Spleen (tissue), 11 donors: ENCODE data around the gene GAB2. TPM values are rescaled to one million over a fixed set of nuclear protein-coding genes. Genes with fewer than 3 reads are reported as not detected.

Experiments used
- DNase-seq: peaks from one replicate; pipeline ENCODE4 v3.0.0-alpha.2; 2020
- H3K27ac ChIP-seq, 8 donors: fragments of 200-600 bp; sonication (generic) in 7 of 8; 1 replicate in 4 of 8; 2 replicates in 4 of 8; pipeline versions ENCODE4 v1.5.0 to v1.8.0; 2016 to 2021; ENCODE audit warnings: inconsistent platforms in 4 of 8, mild to moderate bottlenecking in 4 of 8, moderate library complexity in 1 of 8
- H3K27me3 ChIP-seq, 7 donors: fragments of 200-600 bp; sonication (generic) in 6 of 7; replicated peaks in 1 of 7; 1 replicate in 4 of 7; 2 replicates in 3 of 7; pipeline versions ENCODE4 v1.5.0 to v1.8.0; 2016 to 2021; ENCODE audit warnings: inconsistent platforms in 3 of 7, mild to moderate bottlenecking in 1 of 7
- H3K36me3 ChIP-seq, 6 donors: fragments of 200-600 bp; sonication (generic) in 5 of 6; 1 replicate in 4 of 6; 2 replicates in 2 of 6; pipeline versions ENCODE4 v1.5.0 to v1.8.0; 2016 to 2021; ENCODE audit warnings: inconsistent platforms in 2 of 6
- H3K4me1 ChIP-seq, 6 donors: fragments of 200-600 bp; sonication (generic) in 5 of 6; 1 replicate in 3 of 6; 2 replicates in 3 of 6; pipeline versions ENCODE4 v1.5.0 to v1.8.0; 2016 to 2021; ENCODE audit warnings: inconsistent platforms in 3 of 6
- H3K4me3 ChIP-seq, 8 donors: fragments of 200-600 bp; sonication (generic) in 7 of 8; 1 replicate in 4 of 8; 2 replicates in 4 of 8; pipeline versions ENCODE4 v1.5.0 to v1.8.0; 2016 to 2021; ENCODE audit warnings: inconsistent platforms in 4 of 8, mild to moderate bottlenecking in 4 of 8, moderate library complexity in 2 of 8
- H3K9me3 ChIP-seq, 8 donors: fragments of 200-600 bp; sonication (generic) in 7 of 8; 1 replicate in 4 of 8; 2 replicates in 4 of 8; pipeline versions ENCODE4 v1.5.0 to v1.8.0; 2016 to 2021; ENCODE audit warnings: inconsistent platforms in 4 of 8
- CTCF ChIP-seq, 11 experiments: fragments of 200-600 bp in 7 of 11; fragments of 450-650 bp in 4 of 11; sonication (generic) in 4 of 11; IDR thresholded peaks in 8 of 11; conservative IDR thresholded peaks in 3 of 11; 1 replicate in 7 of 11; 2 replicates in 4 of 11; pipeline versions ENCODE4 v1.4.0 to v1.8.0; 2016 to 2021; ENCODE audit warnings: antibody characterized with exemption in 11 of 11, inconsistent platforms in 4 of 11, mild to moderate bottlenecking in 1 of 11
- POLR2A ChIP-seq, 3 donors: fragments of 450-650 bp; IDR thresholded peaks; one replicate each; pipeline ENCODE4 v1.5.1; 2017; ENCODE audit warnings: antibody characterized with exemption in 3 of 3, mild to moderate bottlenecking in 1 of 3
- POLR2AphosphoS5 ChIP-seq, 3 donors: sonication (generic); formaldehyde crosslinking; IDR thresholded peaks; one replicate each; pipeline ENCODE4 v1.5.1; 2017; ENCODE audit warnings: antibody characterized with exemption in 3 of 3
- WGBS, 5 donors: extraction: QIAGEN DNeasy Blood & Tissue Kit in 3 of 5; methylation state at CpG; one replicate each; pipeline versions ENCODE4 v1.1.5 to v1.1.7; 2013 to 2018; 5-methylcytosine and 5-hydroxymethylcytosine counted together
- intact Hi-C: fragments of 100-400 bp; cut with DNase I; formaldehyde crosslinking; loops from one replicate; pipeline ENCODE4 v1.15.0; 2023; ENCODE audit warnings: low total_unique reads
- polyA plus RNA-seq, 3 donors: library from polyadenylated mRNA; stranded (reverse); fragments of 200-250 nt; gene quantifications; one replicate each; pipeline ENCODE4 v1.2.1, GENCODE V29; 2013
- total RNA-seq, 7 donors: library from RNA; depleted of rRNA in 3 of 7; stranded (reverse); fragments of >200 nt in 3 of 7; fragmentation: NEBNext Ultra II Directional in 4 of 7; extraction: Animal tissue kit (Norgen Biotek cat#: 25700) in 4 of 7; gene quantifications; one replicate each; pipeline versions ENCODE4 v1.1.0 to v1.2.1, GENCODE V29; 2016 to 2021
- donor health status: healthy with polysubstance abuse.
- donor health status: DM: no; HTN: no; CAD: no; lungs with moderate emphysema.
- donor health status: DM: no; HTN: no; CAD: no.
- donor health status: Bipolar disorder and iron deficiency.
- donor health status: healthy.
- donor health status: DM: no; HTN: no; CAD: no.
- donor health status: DM: yes; HTN: yes; CAD: no.

Gene GAB2
- total and polyA plus RNA-seq, 10 donors: 2.3 to 57.7 (median 47.0) TPM

GRCh38 chr11:78384231-78384630, 33.4 kb downstream of the GAB2 start:
- H3K27ac ChIP-seq: no peak overlapping the region
- peaks cover 0 to 27% (median 16%) of the 10 kb centered on the region in 8 donors for H3K9me3 ChIP-seq
- intact Hi-C loops: no loop called here
- H3K4me3 ChIP-seq: no peak overlapping the region
- peaks cover 0 to 16% (median 0%) of the 10 kb centered on the region in 6 donors for H3K36me3 ChIP-seq
- peaks cover 2 to 25% (median 5%) of the 10 kb centered on the region in 6 donors for H3K4me1 ChIP-seq
- no peak for TF ChIP-seq CTCF (IDR thresholded peaks at IDR 0.05 in 8 of 11, conservative IDR thresholded peaks at IDR 0.05 in 3 of 11)
- TF ChIP-seq POLR2AphosphoS5 (IDR thresholded peaks at IDR 0.05): no peak
- TF ChIP-seq POLR2A (IDR thresholded peaks at IDR 0.05): no peak
- no peaks in the 10 kb centered on the region for H3K27me3 ChIP-seq
- no peak for DNase-seq
- 90 to 97% (median 95%) methylated on average over 3 to 4 of the region's 4 CpGs for WGBS, 5 donors

- intact Hi-C loops: no loop called here
- no peak for TF ChIP-seq POLR2A (IDR thresholded peaks at IDR 0.05)
- TF ChIP-seq POLR2AphosphoS5 (IDR thresholded peaks at IDR 0.05): no peak
- no peak for TF ChIP-seq CTCF (IDR thresholded peaks at IDR 0.05 in 8 of 11, conservative IDR thresholded peaks at IDR 0.05 in 3 of 11)
- H3K4me3 ChIP-seq: no peak overlapping the region
- DNase-seq: no peak
- H3K4me1 ChIP-seq: peaks cover 8 to 27% (median 10%) of the 10 kb centered on the region in 6 donors
- peaks cover 0 to 32% (median 18%) of the 10 kb centered on the region in 8 donors for H3K9me3 ChIP-seq
- H3K36me3 ChIP-seq: peaks cover 0 to 16% (median 0%) of the 10 kb centered on the region in 6 donors
- H3K27me3 ChIP-seq: no peaks in the 10 kb centered on the region
- no peak overlapping the region for H3K27ac ChIP-seq
- WGBS, 5 donors: 86 to 95% (median 90%) methylated on average over 4 of the region's 4 CpGs
Observed at GRCh38 chr11:78381865-78382264, 35.8 kb downstream of the GAB2 start.

- H3K4me3 ChIP-seq: no peak overlapping the region
- intact Hi-C loops: no loop called here
- H3K4me1 ChIP-seq: peaks cover 8 to 27% (median 10%) of the 10 kb centered on the region in 6 donors
- no peak for TF ChIP-seq POLR2A (IDR thresholded peaks at IDR 0.05)
- TF ChIP-seq CTCF (IDR thresholded peaks at IDR 0.05 in 8 of 11, conservative IDR thresholded peaks at IDR 0.05 in 3 of 11): no peak
- no peak for TF ChIP-seq POLR2AphosphoS5 (IDR thresholded peaks at IDR 0.05)
- WGBS, 5 donors: 65 to 83% (median 81%) methylated on average over 5 of the region's 5 CpGs
- peaks cover 0 to 28% (median 14%) of the 10 kb centered on the region in 8 donors for H3K9me3 ChIP-seq
- DNase-seq: no peak
- H3K27ac ChIP-seq: no peak overlapping the region
- H3K36me3 ChIP-seq: peaks cover 0 to 16% (median 0%) of the 10 kb centered on the region in 6 donors
- no peaks in the 10 kb centered on the region for H3K27me3 ChIP-seq
Observed at GRCh38 chr11:78380615-78381051, 37.0 kb downstream of the GAB2 start.

- no peak for TF ChIP-seq POLR2A (IDR thresholded peaks at IDR 0.05)
- no peak for TF ChIP-seq POLR2AphosphoS5 (IDR thresholded peaks at IDR 0.05)
- TF ChIP-seq CTCF (IDR thresholded peaks at IDR 0.05 in 8 of 11, conservative IDR thresholded peaks at IDR 0.05 in 3 of 11): no peak
- Histone ChIP-seq H3K27ac (no peak overlapping the region), H3K4me1 (peaks cover 8 to 27% (median 10%) of the 10 kb centered on the region in 6 donors), H3K36me3 (peaks cover 0 to 5% (median 0%) of the 10 kb centered on the region in 6 donors), H3K4me3 (no peak overlapping the region), H3K9me3 (peaks cover 0 to 13% (median 2%) of the 10 kb centered on the region in 8 donors), H3K27me3 (no peaks in the 10 kb centered on the region)
- intact Hi-C loops: no loop called here
- 46 to 54% (median 52%) methylated on average over 3 of the region's 3 CpGs for WGBS, 5 donors
- DNase-seq: no peak
Observed at GRCh38 chr11:78379039-78379670, 38.5 kb downstream of the GAB2 start.
